K562 (cell line): ENCODE measurements around the gene IL36RN. TPM values are rescaled to one million over a fixed set of nuclear protein-coding genes. Genes with fewer than 3 reads are reported as not detected.
A peak's percentile ranks its signal among the peaks of the same experiment; 100 is the strongest.

Source experiments
- ATAC-seq: fragments of 200-7000 bp; cut with Tn5 transposase; 3 replicates; pipeline ENCODE4 v1.9.1; 2020; ENCODE audit warnings: moderate library complexity
- BruUV-seq: library from RNA; stranded (reverse); fragments of 400-500 nt; replicated peaks from 2 replicates; lab custom pipeline; 2021; lab: Mats Ljungman, UMichigan
- CTCF ChIA-PET: fragments of 300-600 bp; formaldehyde crosslinking; extraction: SDS; loops from one replicate; lab custom pipeline; 2021; ENCODE audit warnings: low intra/inter-chr PET ratio; lab: Yijun Ruan, JAX
- POLR2A ChIA-PET: fragments of 300-600, 350-650 bp; sonication (Branson Sonifier 250); formaldehyde crosslinking; extraction: SDS; loops from one replicate; lab custom pipeline; 2021; ENCODE audit warnings: antibody characterized with exemption, inconsistent platforms; lab: Yijun Ruan, JAX
- DNase-seq, 4 experiments: peaks; one replicate each; pipeline versions ENCODE4 v3.0.0 to v3.0.0-alpha.2; 2011 to 2018; ENCODE audit warnings: low spot score in 3 of 4, mixed read lengths in 3 of 4; ENCODE audit errors: extremely low read depth in 1 of 4
- FAIRE-seq: peaks from 2 replicates; lab custom pipeline; 2011; peaks lifted over from hg19 to GRCh38; lab: Jason Lieb, UNC
- H2AFZ ChIP-seq: 2 replicates; pipeline ENCODE4 v1.6.0; 2011; ENCODE audit warnings: low read depth, low read length, control low read depth, inconsistent platforms
- H3K27ac ChIP-seq: fragments of 200-600 bp; 3 replicates; pipeline ENCODE4 v1.8.0; 2011; ENCODE audit warnings: low read depth, mild to moderate bottlenecking, control low read depth, inconsistent platforms, low read length, moderate library complexity, mixed read lengths; ENCODE audit errors: extremely low read depth
- H3K27me3 ChIP-seq, 2 experiments: fragments of 300-600 bp in 1 of 2; 2 replicates in 1 of 2; 3 replicates in 1 of 2; pipeline versions ENCODE4 v1.6.0 to v1.8.0; 2011; ENCODE audit warnings: inconsistent platforms in 2 of 2, low read length in 2 of 2, mild to moderate bottlenecking in 1 of 2, mixed read lengths in 1 of 2, moderate library complexity in 1 of 2; ENCODE audit not compliant: control insufficient read depth in 2 of 2, insufficient read depth in 2 of 2
- H3K36me3 ChIP-seq: fragments of 300-600 bp; 3 replicates; pipeline ENCODE4 v1.8.0; 2011; ENCODE audit warnings: mild to moderate bottlenecking, low read length, inconsistent platforms; ENCODE audit not compliant: control insufficient read depth, insufficient read depth
- H3K4me1 ChIP-seq, 2 experiments: fragments of 200-600 bp in 1 of 2; replicated peaks in 1 of 2; 2 replicates in 1 of 2; 3 replicates in 1 of 2; pipeline versions ENCODE4 v1.5.1 to v1.8.0; 2011; ENCODE audit warnings: inconsistent platforms in 2 of 2, low read length in 2 of 2, mild to moderate bottlenecking in 1 of 2, mixed read lengths in 1 of 2, moderate library complexity in 1 of 2; ENCODE audit not compliant: control insufficient read depth in 2 of 2, insufficient read depth in 2 of 2
- H3K4me2 ChIP-seq: 2 replicates; pipeline ENCODE4 v1.6.1; 2011; ENCODE audit warnings: low read length, control low read depth, inconsistent platforms, mixed read lengths; ENCODE audit not compliant: insufficient read depth
- H3K4me3 ChIP-seq: fragments of 200-600 bp; sonication (generic), shearing (Covaris generic); 2 replicates; pipeline ENCODE4 v1.5.1; 2016; ENCODE audit warnings: control low read depth, inconsistent platforms
- H3K79me2 ChIP-seq: fragments of 200-600 bp; 3 replicates; pipeline ENCODE4 v1.8.0; 2011; ENCODE audit warnings: low read length, inconsistent platforms; ENCODE audit not compliant: control insufficient read depth, insufficient read depth
- H3K9ac ChIP-seq, 2 experiments: 2 replicates each; pipeline versions ENCODE4 v1.6.0 to v1.6.1; 2011; ENCODE audit warnings: low read depth in 2 of 2, low read length in 2 of 2, control low read depth in 1 of 2, inconsistent platforms in 1 of 2, mild to moderate bottlenecking in 1 of 2, mixed read lengths in 1 of 2; ENCODE audit not compliant: insufficient read depth in 1 of 2
- H3K9me1 ChIP-seq: one replicate; pipeline ENCODE4 v1.6.0; 2011; ENCODE audit warnings: inconsistent platforms, mild to moderate bottlenecking, low read length, moderate library complexity; ENCODE audit not compliant: control insufficient read depth, insufficient read depth
- H3K9me3 ChIP-seq: replicated peaks from 2 replicates; pipeline ENCODE4 v1.5.1; 2011; ENCODE audit warnings: low read depth, low read length, inconsistent platforms; ENCODE audit not compliant: control insufficient read depth, insufficient read depth
- H4K20me1 ChIP-seq: replicated peaks from 2 replicates; pipeline ENCODE4 v1.6.1; 2011; ENCODE audit warnings: low read length, inconsistent platforms, mixed read lengths; ENCODE audit not compliant: control insufficient read depth, insufficient read depth
- ATF1 ChIP-seq, 2 experiments: fragments of 450-650 bp in 1 of 2; IDR thresholded peaks; 2 replicates each; pipeline ENCODE4 v1.6.1; 2016; ENCODE audit warnings: missing compliant biosample characterization in 1 of 2, missing genetic modification characterization in 1 of 2
- ETV5 ChIP-seq: sonication (generic); formaldehyde crosslinking; IDR thresholded peaks from 2 replicates; pipeline ENCODE4 v1.4.0; 2020; ENCODE audit warnings: low read depth, mild to moderate bottlenecking, missing genetic modification reagents
- FOXJ2 ChIP-seq: fragments of 200-800 bp; sonication (Bioruptor generic); IDR thresholded peaks from 2 replicates; pipeline ENCODE4 v1.6.1; 2016; ENCODE audit warnings: missing genetic modification characterization, missing compliant biosample characterization
- HMG20A ChIP-seq: fragments of 450-650 bp; formaldehyde crosslinking; conservative IDR thresholded peaks from 2 replicates; pipeline ENCODE4 v1.4.0; 2020; ENCODE audit warnings: mild to moderate bottlenecking, mixed read lengths
- JUND ChIP-seq, 2 experiments: IDR thresholded peaks; 2 replicates in 1 of 2; 3 replicates in 1 of 2; pipeline ENCODE4 v1.6.1; 2011; ENCODE audit warnings: borderline replicate concordance in 2 of 2, low read depth in 2 of 2, low read length in 2 of 2, improper control_type of control experiment in 1 of 2, missing biosample characterization in 1 of 2, missing genetic modification characterization in 1 of 2, missing genetic modification reagents in 1 of 2
- SIN3A ChIP-seq, 2 experiments: fragments of 150-350 bp in 1 of 2; IDR thresholded peaks; 2 replicates each; pipeline ENCODE4 v1.6.1; 2011 to 2016; ENCODE audit warnings: borderline replicate concordance in 2 of 2, low read depth in 2 of 2, low read length in 2 of 2, mild to moderate bottlenecking in 2 of 2, moderate library complexity in 2 of 2; ENCODE audit not compliant: control insufficient read depth in 1 of 2
- SLC30A9 ChIP-seq: fragments of 250-450 bp; sonication (Bioruptor Pico); IDR thresholded peaks from 2 replicates; pipeline ENCODE4 v1.8.0; 2022; ENCODE audit warnings: mild to moderate bottlenecking, moderate library complexity
- ZNF24 ChIP-seq: fragments of 450-650 bp; IDR thresholded peaks from 2 replicates; pipeline ENCODE4 v1.6.1; 2016
- WGBS: fragments of 100-300 bp; shearing (Covaris generic); methylation state at CpG from one replicate; pipeline ENCODE4 v1.1.6; 2016; ENCODE audit warnings: low coverage, mixed read lengths; ENCODE audit not compliant: insufficient coverage; ENCODE audit errors: missing lambda C conversion rate; 5-methylcytosine and 5-hydroxymethylcytosine counted together
- in situ Hi-C: fragments of 300-500 bp; cut with MboI; formaldehyde crosslinking; loops from 4 replicates; pipeline ENCODE4 v1.15.0; 2018; ENCODE audit warnings: inconsistent platforms, mixed read lengths
- intact Hi-C: fragments of 100-400 bp; cut with micrococcal nuclease; formaldehyde crosslinking; loops from 2 replicates; pipeline ENCODE4 v1.14.2; 2022
- polyA plus RNA-seq, 8 experiments: library from polyadenylated mRNA; depleted of rRNA in 4 of 8; stranded (reverse) in 5 of 8; unstranded in 3 of 8; fragments of >200 nt; fragmentation: Nextera tagmentation in 2 of 8; fragmentation: Illumina TruSeq in 1 of 8; extraction: Ambion mirVana in 2 of 8; extraction: Trizol in 1 of 8; gene quantifications; 2 replicates each; pipeline versions ENCODE4 v1.2.1 to v1.2.3, GENCODE V29; 2011 to 2014; ENCODE audit warnings: inconsistent platforms in 1 of 8, missing spikeins in 1 of 8
- total RNA-seq, 7 experiments: library from RNA; depleted of rRNA in 6 of 7; stranded (reverse); fragments of >200 nt in 6 of 7; fragmentation: Illumina TruSeq in 2 of 7; extraction: Trizol in 2 of 7; gene quantifications; 2 replicates each; pipeline versions ENCODE4 v1.2.1 to v1.2.3, GENCODE V29; 2011 to 2021; ENCODE audit warnings: low replicate concordance in 1 of 7
- TF ChIP-seq, protein P1 (sequence below): sonication (generic); formaldehyde crosslinking; IDR thresholded peaks from 2 replicates; pipeline ENCODE4 v1.8.1; 2023; ENCODE audit warnings: missing genetic modification reagents, mild to moderate bottlenecking, borderline replicate concordance
- TF ChIP-seq, protein P2 (sequence below): fragments of 250-450 bp; sonication (Bioruptor Pico); IDR thresholded peaks from 2 replicates; pipeline ENCODE4 v1.4.0; 2020; ENCODE audit warnings: mild to moderate bottlenecking, moderate library complexity
- TF ChIP-seq, protein P3 (sequence below), 2 experiments: fragments of 200-800 bp in 1 of 2; sonication (Bioruptor generic) in 1 of 2; sonication (generic) in 1 of 2; formaldehyde crosslinking in 1 of 2; IDR thresholded peaks in 1 of 2; conservative IDR thresholded peaks in 1 of 2; 2 replicates each; pipeline versions ENCODE4 v1.5.0 to v1.6.1; 2016 to 2020; ENCODE audit warnings: missing compliant biosample characterization in 1 of 2, missing genetic modification characterization in 1 of 2, missing genetic modification reagents in 1 of 2

The IL36RN gene
- total and polyA plus RNA-seq, 9 of the 15 experiments (the other 6 are each of a cell fraction or from before 2014, with no cell fraction given) = not detected

DNA sequence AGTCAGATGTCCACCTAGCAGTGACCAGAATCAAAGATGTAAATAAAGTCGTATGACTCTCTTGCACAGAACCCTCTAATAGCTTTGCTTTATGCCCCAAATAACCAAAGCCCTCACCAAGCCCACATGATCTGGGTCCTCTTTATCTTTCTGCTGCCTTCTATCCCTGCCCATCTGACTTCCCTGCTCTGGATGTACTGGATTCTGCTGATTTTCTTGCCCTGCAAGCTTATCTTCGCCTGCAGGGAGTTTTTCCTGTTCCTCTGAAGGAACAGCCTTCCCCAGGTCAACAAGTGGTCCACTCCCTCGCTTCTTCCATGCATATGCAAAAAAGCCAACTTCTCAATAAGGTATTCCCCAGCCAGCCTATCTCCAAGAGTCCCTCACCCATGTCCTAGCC is 25.0 kb upstream of the IL36RN start:
- intact Hi-C loops = no loop called here
- CTCF ChIA-PET = no interaction called here
- H3K79me2 ChIP-seq = no peaks in the 10 kb centered on the region
- no peaks in the 10 kb centered on the region for H4K20me1 ChIP-seq
- no peaks in the 10 kb centered on the region for H3K36me3 ChIP-seq
- H3K27me3 ChIP-seq = no peaks in the 10 kb centered on the region
- in situ Hi-C loops = no loop called here
- peaks cover 0 to 24% of the 10 kb centered on the region in 2 experiments; a peak in 2 of 5 replicates for H3K4me1 ChIP-seq
- H3K9me1 ChIP-seq = no peaks in the 10 kb centered on the region
- no peak overlapping the region for H2AFZ ChIP-seq
- no TSS peak for BruUV-seq
- H3K9ac ChIP-seq = no peak overlapping the region
- FAIRE-seq (peak; percentile 37), ATAC-seq (no peak; the same call in 2 of the 3 replicates), DNase-seq (peak in 2 of 4 experiments; percentile 50 to 76)
- no peak overlapping the region for H3K4me3 ChIP-seq
- H3K4me2 ChIP-seq = peak overlapping the region; percentile 2; the same call in 1 of the 2 replicates
- 3% methylated on average over 3 of the region's 3 CpGs for WGBS
- H3K27ac ChIP-seq = no peak overlapping the region
- POLR2A ChIA-PET = interaction anchor here (1.1 kb wide), 1 partner anchor 18 kb away, joined by 3 read pairs; no protein-coding TSS in a partner anchor
- no peaks in the 10 kb centered on the region for H3K9me3 ChIP-seq
- TF ChIP-seq, protein P1, sequence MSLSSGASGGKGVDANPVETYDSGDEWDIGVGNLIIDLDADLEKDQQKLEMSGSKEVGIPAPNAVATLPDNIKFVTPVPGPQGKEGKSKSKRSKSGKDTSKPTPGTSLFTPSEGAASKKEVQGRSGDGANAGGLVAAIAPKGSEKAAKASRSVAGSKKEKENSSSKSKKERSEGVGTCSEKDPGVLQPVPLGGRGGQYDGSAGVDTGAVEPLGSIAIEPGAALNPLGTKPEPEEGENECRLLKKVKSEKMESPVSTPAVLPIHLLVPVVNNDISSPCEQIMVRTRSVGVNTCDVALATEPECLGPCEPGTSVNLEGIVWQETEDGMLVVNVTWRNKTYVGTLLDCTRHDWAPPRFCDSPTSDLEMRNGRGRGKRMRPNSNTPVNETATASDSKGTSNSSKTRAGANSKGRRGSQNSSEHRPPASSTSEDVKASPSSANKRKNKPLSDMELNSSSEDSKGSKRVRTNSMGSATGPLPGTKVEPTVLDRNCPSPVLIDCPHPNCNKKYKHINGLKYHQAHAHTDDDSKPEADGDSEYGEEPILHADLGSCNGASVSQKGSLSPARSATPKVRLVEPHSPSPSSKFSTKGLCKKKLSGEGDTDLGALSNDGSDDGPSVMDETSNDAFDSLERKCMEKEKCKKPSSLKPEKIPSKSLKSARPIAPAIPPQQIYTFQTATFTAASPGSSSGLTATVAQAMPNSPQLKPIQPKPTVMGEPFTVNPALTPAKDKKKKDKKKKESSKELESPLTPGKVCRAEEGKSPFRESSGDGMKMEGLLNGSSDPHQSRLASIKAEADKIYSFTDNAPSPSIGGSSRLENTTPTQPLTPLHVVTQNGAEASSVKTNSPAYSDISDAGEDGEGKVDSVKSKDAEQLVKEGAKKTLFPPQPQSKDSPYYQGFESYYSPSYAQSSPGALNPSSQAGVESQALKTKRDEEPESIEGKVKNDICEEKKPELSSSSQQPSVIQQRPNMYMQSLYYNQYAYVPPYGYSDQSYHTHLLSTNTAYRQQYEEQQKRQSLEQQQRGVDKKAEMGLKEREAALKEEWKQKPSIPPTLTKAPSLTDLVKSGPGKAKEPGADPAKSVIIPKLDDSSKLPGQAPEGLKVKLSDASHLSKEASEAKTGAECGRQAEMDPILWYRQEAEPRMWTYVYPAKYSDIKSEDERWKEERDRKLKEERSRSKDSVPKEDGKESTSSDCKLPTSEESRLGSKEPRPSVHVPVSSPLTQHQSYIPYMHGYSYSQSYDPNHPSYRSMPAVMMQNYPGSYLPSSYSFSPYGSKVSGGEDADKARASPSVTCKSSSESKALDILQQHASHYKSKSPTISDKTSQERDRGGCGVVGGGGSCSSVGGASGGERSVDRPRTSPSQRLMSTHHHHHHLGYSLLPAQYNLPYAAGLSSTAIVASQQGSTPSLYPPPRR = no peak
- TF ChIP-seq ETV5 (no peak), HMG20A (peak; percentile 10; the same call in 1 of the 2 replicates), SIN3A (IDR thresholded peaks at IDR 0.05; ENCODE audit: borderline replicate concordance in 2 of 2, control insufficient read depth in 1 of 2, low read depth in 2 of 2, low read length in 2 of 2) (no peak), FOXJ2 (tag) (no peak), ZNF24 (no peak), JUND (IDR thresholded peaks at IDR 0.05; ENCODE audit: borderline replicate concordance, low read depth, low read length) (no peak), JUND (tag; IDR thresholded peaks at IDR 0.05; ENCODE audit: borderline replicate concordance, low read depth, low read length) (peak; percentile 23; the same call in 1 of the 3 replicates), ATF1 (CRISPR knock-in tag; IDR thresholded peaks at IDR 0.05) (no peak), ATF1 (tag; IDR thresholded peaks at IDR 0.05) (no peak), SLC30A9 (CRISPR knock-in tag) (no peak)
- TF ChIP-seq, protein P2, sequence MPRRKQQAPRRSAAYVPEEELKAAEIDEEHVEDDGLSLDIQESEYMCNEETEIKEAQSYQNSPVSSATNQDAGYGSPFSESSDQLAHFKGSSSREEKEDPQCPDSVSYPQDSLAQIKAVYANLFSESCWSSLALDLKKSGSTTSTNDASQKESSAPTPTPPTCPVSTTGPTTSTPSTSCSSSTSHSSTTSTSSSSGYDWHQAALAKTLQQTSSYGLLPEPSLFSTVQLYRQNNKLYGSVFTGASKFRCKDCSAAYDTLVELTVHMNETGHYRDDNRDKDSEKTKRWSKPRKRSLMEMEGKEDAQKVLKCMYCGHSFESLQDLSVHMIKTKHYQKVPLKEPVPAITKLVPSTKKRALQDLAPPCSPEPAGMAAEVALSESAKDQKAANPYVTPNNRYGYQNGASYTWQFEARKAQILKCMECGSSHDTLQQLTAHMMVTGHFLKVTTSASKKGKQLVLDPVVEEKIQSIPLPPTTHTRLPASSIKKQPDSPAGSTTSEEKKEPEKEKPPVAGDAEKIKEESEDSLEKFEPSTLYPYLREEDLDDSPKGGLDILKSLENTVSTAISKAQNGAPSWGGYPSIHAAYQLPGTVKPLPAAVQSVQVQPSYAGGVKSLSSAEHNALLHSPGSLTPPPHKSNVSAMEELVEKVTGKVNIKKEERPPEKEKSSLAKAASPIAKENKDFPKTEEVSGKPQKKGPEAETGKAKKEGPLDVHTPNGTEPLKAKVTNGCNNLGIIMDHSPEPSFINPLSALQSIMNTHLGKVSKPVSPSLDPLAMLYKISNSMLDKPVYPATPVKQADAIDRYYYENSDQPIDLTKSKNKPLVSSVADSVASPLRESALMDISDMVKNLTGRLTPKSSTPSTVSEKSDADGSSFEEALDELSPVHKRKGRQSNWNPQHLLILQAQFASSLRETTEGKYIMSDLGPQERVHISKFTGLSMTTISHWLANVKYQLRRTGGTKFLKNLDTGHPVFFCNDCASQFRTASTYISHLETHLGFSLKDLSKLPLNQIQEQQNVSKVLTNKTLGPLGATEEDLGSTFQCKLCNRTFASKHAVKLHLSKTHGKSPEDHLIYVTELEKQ (CRISPR knock-in tag) = no peak
- TF ChIP-seq, protein P3, sequence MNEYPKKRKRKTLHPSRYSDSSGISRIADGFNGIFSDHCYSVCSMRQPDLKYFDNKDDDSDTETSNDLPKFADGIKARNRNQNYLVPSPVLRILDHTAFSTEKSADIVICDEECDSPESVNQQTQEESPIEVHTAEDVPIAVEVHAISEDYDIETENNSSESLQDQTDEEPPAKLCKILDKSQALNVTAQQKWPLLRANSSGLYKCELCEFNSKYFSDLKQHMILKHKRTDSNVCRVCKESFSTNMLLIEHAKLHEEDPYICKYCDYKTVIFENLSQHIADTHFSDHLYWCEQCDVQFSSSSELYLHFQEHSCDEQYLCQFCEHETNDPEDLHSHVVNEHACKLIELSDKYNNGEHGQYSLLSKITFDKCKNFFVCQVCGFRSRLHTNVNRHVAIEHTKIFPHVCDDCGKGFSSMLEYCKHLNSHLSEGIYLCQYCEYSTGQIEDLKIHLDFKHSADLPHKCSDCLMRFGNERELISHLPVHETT (CRISPR knock-in tag; conservative IDR thresholded peaks at IDR 0.05 in 1 of 2, IDR thresholded peaks at IDR 0.05 in 1 of 2) = no peak
